GM13977 (cell line): ENCODE measurements around the gene RIMBP2.

ENCODE experiments used
- DNase-seq: peaks from one replicate; pipeline ENCODE4 v3.0.0; 2012; ENCODE audit warnings: low spot score
- in situ Hi-C: fragments of 300-500 bp; cut with MboI; formaldehyde crosslinking; loops from one replicate; pipeline ENCODE4 v1.12.0; 2022; ENCODE audit warnings: low sequenced_read_pairs, low pct_unique_long_range_greater_than_20kb, mixed read lengths, inconsistent platforms; ENCODE audit not compliant: unreplicated experiment
- TF ChIP-seq, protein P1 (sequence below): IDR thresholded peaks from 2 replicates; pipeline ENCODE4 v1.5.1; 2012; ENCODE audit warnings: mild to moderate bottlenecking, control low read depth; ENCODE audit not compliant: insufficient read depth; ENCODE audit errors: extremely low read depth, missing control alignments

RIMBP2 gene

DNA sequence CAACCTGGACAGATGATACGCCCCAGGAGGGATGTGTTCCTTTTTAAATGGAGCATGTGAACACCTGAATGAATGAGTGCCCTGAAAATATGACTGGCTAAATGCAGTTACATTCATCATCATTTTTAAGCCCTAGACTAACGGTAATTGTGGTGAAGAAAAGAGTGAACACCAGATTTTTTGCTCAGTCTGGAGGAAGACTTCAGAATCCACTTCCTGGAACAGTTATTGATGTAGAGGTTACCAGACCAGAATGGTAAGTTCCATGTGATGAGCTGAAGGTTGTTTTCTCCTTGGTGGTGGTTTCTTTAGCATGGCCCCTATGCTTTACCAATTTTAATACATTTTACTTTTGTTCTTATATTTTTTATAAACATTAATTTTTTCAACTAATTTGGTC is 349.1 kb downstream of the RIMBP2 start:
- TF ChIP-seq, protein P1, sequence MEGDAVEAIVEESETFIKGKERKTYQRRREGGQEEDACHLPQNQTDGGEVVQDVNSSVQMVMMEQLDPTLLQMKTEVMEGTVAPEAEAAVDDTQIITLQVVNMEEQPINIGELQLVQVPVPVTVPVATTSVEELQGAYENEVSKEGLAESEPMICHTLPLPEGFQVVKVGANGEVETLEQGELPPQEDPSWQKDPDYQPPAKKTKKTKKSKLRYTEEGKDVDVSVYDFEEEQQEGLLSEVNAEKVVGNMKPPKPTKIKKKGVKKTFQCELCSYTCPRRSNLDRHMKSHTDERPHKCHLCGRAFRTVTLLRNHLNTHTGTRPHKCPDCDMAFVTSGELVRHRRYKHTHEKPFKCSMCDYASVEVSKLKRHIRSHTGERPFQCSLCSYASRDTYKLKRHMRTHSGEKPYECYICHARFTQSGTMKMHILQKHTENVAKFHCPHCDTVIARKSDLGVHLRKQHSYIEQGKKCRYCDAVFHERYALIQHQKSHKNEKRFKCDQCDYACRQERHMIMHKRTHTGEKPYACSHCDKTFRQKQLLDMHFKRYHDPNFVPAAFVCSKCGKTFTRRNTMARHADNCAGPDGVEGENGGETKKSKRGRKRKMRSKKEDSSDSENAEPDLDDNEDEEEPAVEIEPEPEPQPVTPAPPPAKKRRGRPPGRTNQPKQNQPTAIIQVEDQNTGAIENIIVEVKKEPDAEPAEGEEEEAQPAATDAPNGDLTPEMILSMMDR: no peak
- DNase-seq: no peak
- in situ Hi-C loops: no loop called here

DNA sequence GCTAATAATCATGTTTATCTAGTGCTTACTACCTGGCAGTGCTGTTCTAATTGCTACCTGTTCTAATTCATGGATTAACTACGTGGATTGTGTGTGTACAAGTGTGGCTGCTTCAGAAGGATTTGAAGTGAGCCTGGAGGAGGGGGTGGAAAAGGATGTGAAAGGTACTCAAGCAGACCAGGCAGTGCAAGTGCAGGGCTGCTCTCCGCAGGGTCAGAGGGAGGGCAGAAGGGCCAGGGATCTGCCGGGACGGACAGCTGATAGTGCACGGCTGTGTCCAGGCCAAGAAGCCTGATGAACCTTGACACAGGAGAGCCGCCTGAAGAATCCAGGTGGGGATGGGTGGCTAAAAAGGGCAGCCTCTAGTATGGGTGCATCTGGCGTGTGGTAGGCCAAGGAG is 349.9 kb downstream of the RIMBP2 start:
- no peak for DNase-seq
- TF ChIP-seq, protein P1: no peak
- in situ Hi-C loops: no loop called here

DNA sequence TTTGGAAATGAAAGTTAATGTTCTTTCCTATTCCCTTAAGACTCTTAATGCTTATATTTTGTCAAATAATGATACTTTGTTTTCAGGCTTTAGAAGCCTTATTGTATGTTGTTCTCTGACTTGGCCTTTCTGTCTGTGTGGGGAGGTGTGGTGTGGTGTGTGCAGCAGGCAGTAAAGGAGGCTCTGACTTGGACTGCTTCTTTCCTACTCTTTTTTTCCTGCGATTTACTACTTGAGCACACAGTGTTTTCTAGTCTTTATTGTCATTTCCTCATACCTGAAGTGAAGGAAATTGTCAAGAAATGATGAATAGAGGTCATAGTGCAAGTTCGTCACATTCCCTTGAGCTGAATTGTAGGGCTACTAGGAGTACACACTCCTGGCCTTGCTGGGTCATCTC is 351.5 kb downstream of the RIMBP2 start:
- in situ Hi-C loops: no loop called here
- TF ChIP-seq, protein P1: no peak
- no peak for DNase-seq

DNA sequence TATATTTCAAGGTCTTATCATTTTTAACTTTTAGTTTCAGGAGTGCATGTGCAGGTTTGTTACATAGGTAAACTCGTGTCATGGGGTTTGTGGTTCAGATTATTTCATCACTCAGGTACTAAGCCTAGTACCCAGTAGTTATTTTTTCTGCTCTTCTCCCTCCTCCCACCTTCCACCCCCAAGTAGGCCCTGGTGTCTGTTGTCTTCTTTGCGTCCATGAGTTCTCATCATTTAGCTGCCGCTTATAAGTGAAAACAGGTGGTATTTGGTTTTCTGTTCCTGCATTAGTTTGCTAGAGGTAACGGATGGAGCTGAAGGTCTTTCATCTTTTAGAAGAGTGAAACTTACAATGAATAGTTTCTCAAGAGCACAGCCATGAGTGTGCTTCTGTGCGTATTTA is 354.0 kb downstream of the RIMBP2 start:
- DNase-seq: no peak
- TF ChIP-seq, protein P1: no peak
- in situ Hi-C loops: no loop called here

DNA sequence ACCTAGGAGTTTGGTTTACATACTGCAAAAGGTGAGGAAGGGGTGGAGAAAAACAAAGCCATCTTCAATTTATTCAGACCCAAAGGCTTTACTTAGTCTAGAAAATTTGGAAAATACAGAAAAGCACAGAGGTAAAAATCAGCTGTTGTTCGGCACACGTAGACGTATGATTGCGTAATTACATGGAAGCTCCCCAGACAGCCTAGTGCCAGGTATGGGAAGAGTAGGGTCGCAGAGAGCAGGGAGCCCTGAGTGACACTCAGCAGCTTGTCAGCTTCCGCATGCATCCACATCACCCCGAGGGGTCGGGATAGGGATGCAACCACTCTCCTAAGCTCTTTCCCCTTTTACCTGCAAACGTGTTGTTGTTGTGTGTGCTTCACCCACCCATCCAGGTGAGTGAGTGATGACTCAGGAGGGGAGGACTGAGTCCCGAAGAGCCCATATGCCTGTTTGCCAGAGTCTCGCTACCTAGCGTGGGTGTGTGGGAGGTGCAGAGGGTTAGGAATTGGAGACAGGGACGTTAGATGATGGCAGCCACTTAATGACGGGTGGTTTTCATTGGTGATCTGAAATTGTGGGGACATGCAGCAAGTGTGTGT is 358.3 kb downstream of the RIMBP2 start:
- TF ChIP-seq, protein P1: no peak
- in situ Hi-C loops: no loop called here
- DNase-seq: no peak

DNA sequence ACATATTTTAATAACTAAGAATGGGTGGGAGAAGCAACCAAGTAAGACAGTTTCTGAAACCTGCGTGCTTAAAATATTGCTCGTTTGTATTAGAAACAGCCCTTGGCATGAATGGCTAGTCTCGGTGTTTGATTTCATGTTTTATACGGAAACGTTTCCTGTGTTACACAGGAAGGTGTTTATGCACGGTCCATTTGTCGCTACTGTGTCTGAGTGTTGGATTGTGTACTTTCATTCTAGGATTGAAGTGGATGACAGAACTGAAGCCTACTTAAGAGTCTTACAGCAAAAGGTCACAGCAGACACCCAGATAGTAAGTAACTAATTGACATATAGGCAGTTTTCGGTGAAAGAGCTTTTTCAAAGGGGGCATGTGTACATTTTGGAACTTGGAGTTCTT is 358.9 kb downstream of the RIMBP2 start:
- DNase-seq: no peak
- in situ Hi-C loops: no loop called here
- TF ChIP-seq, protein P1: no peak

DNA sequence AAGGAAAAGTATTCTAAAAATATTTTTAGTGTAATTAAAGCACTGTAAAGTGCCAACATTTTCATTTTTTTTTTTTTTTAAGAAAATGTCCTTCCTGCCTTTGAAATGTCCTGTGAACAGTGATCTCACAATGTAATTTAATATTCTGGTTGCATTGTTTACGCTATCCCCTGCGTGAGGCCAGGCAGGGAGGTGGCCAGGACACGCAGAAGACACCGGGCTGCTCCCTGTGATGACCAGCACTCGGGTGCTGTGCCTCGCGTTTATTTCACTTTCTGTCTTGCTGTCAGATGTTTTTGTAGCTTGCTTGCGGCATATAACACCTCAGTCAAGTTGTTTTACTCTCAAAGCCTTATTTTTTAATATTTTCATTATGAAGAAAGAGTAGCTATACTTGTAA is 359.9 kb downstream of the RIMBP2 start:
- in situ Hi-C loops: no loop called here
- no peak for DNase-seq
- TF ChIP-seq, protein P1: no peak
